ENCODE measurements around the gene PDCD1. TPM values are rescaled to one million over a fixed set of nuclear protein-coding genes. Genes with fewer than 3 reads are reported as not detected.
A peak's percentile ranks its signal among the peaks of the same experiment; 100 is the strongest.
"Not testable (repeated sequence)": the region's sequence is repeated elsewhere in the genome, so short reads cannot be mapped to it uniquely, and the experiment has no call there.

Gene PDCD1
- total RNA-seq = under 1 TPM in 1 of 3 donors, not detected in 2; 0.45 TPM
- 3.0 TPM for total RNA-seq (2013)

- Histone ChIP-seq H3K4me3 (ENCODE audit: low read length) (peak within 1 kb of the TSS; percentile 26), H3K36me3 (ENCODE audit: control insufficient read depth, insufficient read depth, low read length) (no peaks in the 10 kb centered on the region), H3K27me3 (ENCODE audit: control insufficient read depth, insufficient read depth, low read length) (peaks cover 8% of the 10 kb centered on the region), H3K9me3 (ENCODE audit: control insufficient read depth, insufficient read depth, low read length) (no peaks in the 10 kb centered on the region), H3K27ac (ENCODE audit: low read length) (peak within 1 kb of the TSS; percentile 63), H3K4me1 (ENCODE audit: control insufficient read depth, insufficient read depth, low read length) (peaks cover 45% of the 10 kb centered on the region)
- peaks cover 0 to 20% of the 10 kb centered on the region in 2 donors for H3K27me3 Mint-ChIP-seq (ENCODE audit: low read depth in 2 of 2)
- peak within 1 kb of the TSS; percentile 51 for H3K4me3 Mint-ChIP-seq
- H3K4me1 Mint-ChIP-seq = peaks cover 4 to 31% of the 10 kb centered on the region in 2 donors
- TF ChIP-seq CTCF (IDR thresholded peaks at IDR 0.05) = no peak
- WGBS (ENCODE audit: insufficient coverage) = 71% methylated on average over 24 of the region's 28 CpGs
- peak within 1 kb of the TSS in 1 of 2 donors; percentile 56 for H3K27ac Mint-ChIP-seq
- no peak for ATAC-seq
- intact Hi-C loops (cut with micrococcal nuclease) = no loop called here
- no peaks in the 10 kb centered on the region for H3K36me3 Mint-ChIP-seq
- no peaks in the 10 kb centered on the region for H3K9me3 Mint-ChIP-seq
- peak in 1 of 2 donors; percentile 70 for DNase-seq
Measured at GRCh38 chr2:241858206-241859016, at the start of gene PDCD1. Gene PDCD1, minus strand, starts transcription at chr2:241858894. Its CDS starts 56 bp downstream, at chr2:241858838.

DNA sequence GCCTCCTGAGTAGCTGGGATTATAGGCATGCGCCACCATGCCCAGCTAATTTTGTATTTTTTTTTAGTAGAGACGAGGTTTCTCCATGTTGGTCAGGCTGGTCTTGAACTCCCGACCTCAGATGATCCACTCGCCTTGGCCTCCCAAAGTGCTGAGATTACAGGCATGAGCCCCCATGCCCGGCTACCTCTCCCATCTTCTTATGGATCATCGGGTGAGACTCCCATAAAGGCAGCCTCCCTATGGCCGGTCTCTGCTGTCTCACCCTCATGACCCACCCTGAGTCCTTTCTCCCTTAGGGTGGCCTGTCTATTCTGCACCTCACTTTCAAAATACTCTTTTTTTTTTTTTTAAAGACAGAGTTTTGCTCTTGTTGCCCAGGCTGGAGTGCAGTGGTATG, 49.1 kb upstream of the PDCD1 start:
- H3K4me1 ChIP-seq (ENCODE audit: control insufficient read depth, insufficient read depth, low read length); H3K27ac ChIP-seq (ENCODE audit: low read length); H3K9me3 Mint-ChIP-seq; H3K36me3 Mint-ChIP-seq; H3K36me3 ChIP-seq (ENCODE audit: control insufficient read depth, insufficient read depth, low read length); intact Hi-C loops (cut with micrococcal nuclease); H3K4me1 Mint-ChIP-seq; H3K4me3 Mint-ChIP-seq; H3K27me3 ChIP-seq (ENCODE audit: control insufficient read depth, insufficient read depth, low read length); H3K27ac Mint-ChIP-seq; DNase-seq; H3K4me3 ChIP-seq (ENCODE audit: low read length); H3K9me3 ChIP-seq (ENCODE audit: control insufficient read depth, insufficient read depth, low read length); ATAC-seq; H3K27me3 Mint-ChIP-seq (ENCODE audit: low read depth in 2 of 2): not testable (repeated sequence)
- WGBS (ENCODE audit: insufficient coverage) = 92% methylated on average over 7 of the region's 7 CpGs

GRCh38 chr2:241906826-241907570, 48.3 kb upstream of the PDCD1 start:
- 95% methylated on average over 14 of the region's 18 CpGs for WGBS (ENCODE audit: insufficient coverage)
- Mint-ChIP-seq H3K4me1 (peaks cover 0 to 6% of the 10 kb centered on the region in 2 donors), H3K36me3 (no peaks in the 10 kb centered on the region), H3K4me3 (no peak overlapping the region), H3K9me3 (no peaks in the 10 kb centered on the region), H3K27me3 (ENCODE audit: low read depth in 2 of 2) (no peaks in the 10 kb centered on the region), H3K27ac (no peak overlapping the region)
- intact Hi-C loops (cut with micrococcal nuclease) = no loop called here
- H3K4me3 ChIP-seq (ENCODE audit: low read length) = no peak overlapping the region
- no peak overlapping the region for H3K27ac ChIP-seq (ENCODE audit: low read length)
- ATAC-seq = no peak
- TF ChIP-seq CTCF (IDR thresholded peaks at IDR 0.05) = no peak
- no peaks in the 10 kb centered on the region for H3K27me3 ChIP-seq (ENCODE audit: control insufficient read depth, insufficient read depth, low read length)
- no peaks in the 10 kb centered on the region for H3K9me3 ChIP-seq (ENCODE audit: control insufficient read depth, insufficient read depth, low read length)
- H3K4me1 ChIP-seq (ENCODE audit: control insufficient read depth, insufficient read depth, low read length) = peaks cover 6% of the 10 kb centered on the region
- no peak for DNase-seq
- no peaks in the 10 kb centered on the region for H3K36me3 ChIP-seq (ENCODE audit: control insufficient read depth, insufficient read depth, low read length)

DNA sequence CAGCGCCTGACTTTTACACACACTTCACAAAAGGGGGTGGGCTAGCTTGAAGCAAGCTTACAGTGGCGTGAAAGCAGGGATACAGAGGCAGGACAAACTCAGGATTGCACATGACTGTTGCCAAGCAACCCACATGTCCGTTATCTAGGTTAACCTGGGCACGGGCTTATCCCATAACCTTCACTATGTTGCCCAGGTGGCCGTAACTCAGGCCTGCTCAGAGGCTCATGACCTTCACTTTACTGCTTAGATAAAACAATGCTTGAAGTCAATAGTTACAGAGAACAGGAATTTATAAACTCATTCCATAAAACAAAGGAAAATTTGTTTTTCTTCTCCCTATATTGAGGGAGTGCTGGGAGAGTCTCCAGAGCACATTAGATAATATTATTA, 47.7 kb upstream of the PDCD1 start:
- H3K27me3 ChIP-seq (ENCODE audit: control insufficient read depth, insufficient read depth, low read length); H3K4me1 Mint-ChIP-seq; intact Hi-C loops (cut with micrococcal nuclease); H3K27me3 Mint-ChIP-seq (ENCODE audit: low read depth in 2 of 2); H3K9me3 Mint-ChIP-seq; H3K9me3 ChIP-seq (ENCODE audit: control insufficient read depth, insufficient read depth, low read length); H3K27ac ChIP-seq (ENCODE audit: low read length); H3K27ac Mint-ChIP-seq; H3K4me3 ChIP-seq (ENCODE audit: low read length); H3K4me3 Mint-ChIP-seq; H3K36me3 Mint-ChIP-seq; DNase-seq; H3K36me3 ChIP-seq (ENCODE audit: control insufficient read depth, insufficient read depth, low read length); ATAC-seq: not testable (repeated sequence)
- peaks cover 11% of the 10 kb centered on the region for H3K4me1 ChIP-seq (ENCODE audit: control insufficient read depth, insufficient read depth, low read length)
- WGBS (ENCODE audit: insufficient coverage) = 97% methylated on average over 5 of the region's 5 CpGs
